GM23338 (cell line): ENCODE measurements around the gene SYT13.

Experiments used
- EZH2 ChIP-seq: fragments of 200-600 bp; sonication (generic); IDR thresholded peaks from one replicate; pipeline ENCODE4 v1.8.0; 2017; ENCODE audit warnings: antibody characterized with exemption, mild to moderate bottlenecking, low read depth; ENCODE audit not compliant: unreplicated experiment
- EZH2phosphoT487 ChIP-seq: fragments of 200-600 bp; sonication (generic); IDR thresholded peaks from one replicate; pipeline ENCODE4 v1.8.1; 2018; ENCODE audit warnings: antibody characterized with exemption; ENCODE audit not compliant: unreplicated experiment
- REST ChIP-seq: IDR thresholded peaks from one replicate; pipeline ENCODE4 v1.6.1; 2018; ENCODE audit warnings: antibody characterized with exemption; ENCODE audit not compliant: unreplicated experiment
- TF ChIP-seq, protein P1 (sequence below), 2 experiments: fragments of 200-600 bp in 1 of 2; sonication (generic) in 1 of 2; conservative IDR thresholded peaks; 2 replicates each; pipeline versions ENCODE4 v1.5.1 to v1.6.1; 2016 to 2017; ENCODE audit warnings: antibody characterized with exemption in 2 of 2, low read depth in 2 of 2, mild to moderate bottlenecking in 2 of 2, moderate library complexity in 1 of 2
- TF ChIP-seq, protein P2 (sequence below): IDR thresholded peaks from 2 replicates; pipeline ENCODE4 v1.6.1; 2016; ENCODE audit warnings: antibody characterized with exemption

GRCh38 chr11:45204761-45205160 lies 81.4 kb downstream of the SYT13 start:
- TF ChIP-seq, protein P1, sequence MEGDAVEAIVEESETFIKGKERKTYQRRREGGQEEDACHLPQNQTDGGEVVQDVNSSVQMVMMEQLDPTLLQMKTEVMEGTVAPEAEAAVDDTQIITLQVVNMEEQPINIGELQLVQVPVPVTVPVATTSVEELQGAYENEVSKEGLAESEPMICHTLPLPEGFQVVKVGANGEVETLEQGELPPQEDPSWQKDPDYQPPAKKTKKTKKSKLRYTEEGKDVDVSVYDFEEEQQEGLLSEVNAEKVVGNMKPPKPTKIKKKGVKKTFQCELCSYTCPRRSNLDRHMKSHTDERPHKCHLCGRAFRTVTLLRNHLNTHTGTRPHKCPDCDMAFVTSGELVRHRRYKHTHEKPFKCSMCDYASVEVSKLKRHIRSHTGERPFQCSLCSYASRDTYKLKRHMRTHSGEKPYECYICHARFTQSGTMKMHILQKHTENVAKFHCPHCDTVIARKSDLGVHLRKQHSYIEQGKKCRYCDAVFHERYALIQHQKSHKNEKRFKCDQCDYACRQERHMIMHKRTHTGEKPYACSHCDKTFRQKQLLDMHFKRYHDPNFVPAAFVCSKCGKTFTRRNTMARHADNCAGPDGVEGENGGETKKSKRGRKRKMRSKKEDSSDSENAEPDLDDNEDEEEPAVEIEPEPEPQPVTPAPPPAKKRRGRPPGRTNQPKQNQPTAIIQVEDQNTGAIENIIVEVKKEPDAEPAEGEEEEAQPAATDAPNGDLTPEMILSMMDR (conservative IDR thresholded peaks at IDR 0.05; ENCODE audit: low read depth in 2 of 2), result peak; percentile 29 to 67
- TF ChIP-seq EZH2phosphoT487 (no peak), EZH2 (no peak), REST (no peak)
- TF ChIP-seq, protein P2, sequence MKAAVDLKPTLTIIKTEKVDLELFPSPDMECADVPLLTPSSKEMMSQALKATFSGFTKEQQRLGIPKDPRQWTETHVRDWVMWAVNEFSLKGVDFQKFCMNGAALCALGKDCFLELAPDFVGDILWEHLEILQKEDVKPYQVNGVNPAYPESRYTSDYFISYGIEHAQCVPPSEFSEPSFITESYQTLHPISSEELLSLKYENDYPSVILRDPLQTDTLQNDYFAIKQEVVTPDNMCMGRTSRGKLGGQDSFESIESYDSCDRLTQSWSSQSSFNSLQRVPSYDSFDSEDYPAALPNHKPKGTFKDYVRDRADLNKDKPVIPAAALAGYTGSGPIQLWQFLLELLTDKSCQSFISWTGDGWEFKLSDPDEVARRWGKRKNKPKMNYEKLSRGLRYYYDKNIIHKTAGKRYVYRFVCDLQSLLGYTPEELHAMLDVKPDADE, result no peak
